GM23338 (cell line): ENCODE data around the gene ATAD1. TPM values are rescaled to one million over a fixed set of nuclear protein-coding genes. Genes with fewer than 3 reads are reported as not detected.

Source experiments
- ATAC-seq: fragments of 200-7000 bp; cut with Tn5 transposase; 3 replicates; pipeline ENCODE4 v1.9.1; 2020
- DNase-seq: peaks from one replicate; pipeline ENCODE4 v3.0.0-alpha.2; 2015; ENCODE audit warnings: low spot score
- H2AFZ ChIP-seq: fragments of 200-600 bp; sonication (generic); 2 replicates; pipeline ENCODE4 v1.8.0; 2016; ENCODE audit warnings: antibody characterized with exemption, mild to moderate bottlenecking, moderate library complexity
- H3F3A ChIP-seq: fragments of 200-600 bp; sonication (generic); replicated peaks from 2 replicates; pipeline ENCODE4 v1.8.0; 2017; ENCODE audit warnings: antibody characterized with exemption, mixed run types, low read depth
- H3K27ac ChIP-seq: fragments of 200-600 bp; sonication (generic); 2 replicates; pipeline ENCODE4 v1.6.1; 2016; ENCODE audit warnings: low read depth
- H3K27me3 ChIP-seq: fragments of 200-600 bp; sonication (generic); 2 replicates; pipeline ENCODE4 v1.8.0; 2016; ENCODE audit warnings: mild to moderate bottlenecking, mixed run types, moderate library complexity; ENCODE audit not compliant: insufficient read depth
- H3K36me3 ChIP-seq: fragments of 200-600 bp; sonication (generic); 2 replicates; pipeline ENCODE4 v1.8.0; 2016; ENCODE audit warnings: mild to moderate bottlenecking; ENCODE audit not compliant: insufficient read depth
- H3K4me1 ChIP-seq: fragments of 200-600 bp; sonication (generic); 2 replicates; pipeline ENCODE4 v1.8.0; 2016; ENCODE audit warnings: mild to moderate bottlenecking, moderate library complexity; ENCODE audit not compliant: insufficient read depth
- H3K4me2 ChIP-seq: fragments of 200-600 bp; sonication (generic); 2 replicates; pipeline ENCODE4 v1.7.1; 2017; ENCODE audit warnings: mixed run types
- H3K4me3 ChIP-seq: fragments of 200-600 bp; sonication (generic); 2 replicates; pipeline ENCODE4 v1.6.1; 2016; ENCODE audit warnings: mixed run types
- H3K79me2 ChIP-seq: fragments of 200-600 bp; sonication (generic); replicated peaks from 2 replicates; pipeline ENCODE4 v1.8.0; 2017; ENCODE audit warnings: mild to moderate bottlenecking; ENCODE audit not compliant: insufficient read depth
- H3K9me2 ChIP-seq: fragments of 200-600 bp; sonication (generic); 2 replicates; pipeline ENCODE4 v1.8.0; 2017; ENCODE audit not compliant: insufficient read depth
- H4K20me1 ChIP-seq: fragments of 200-600 bp; sonication (generic); replicated peaks from 2 replicates; pipeline ENCODE4 v1.8.0; 2017; ENCODE audit warnings: mild to moderate bottlenecking; ENCODE audit not compliant: insufficient read depth
- H3K27ac Mint-ChIP-seq: 2 replicates; pipeline ENCODE4 v1.8.0; 2020; ENCODE audit warnings: inconsistent platforms, mild to moderate bottlenecking, moderate library complexity, mixed read lengths
- H3K27me3 Mint-ChIP-seq: 3 replicates; pipeline ENCODE4 v1.8.0; 2022; ENCODE audit warnings: low read depth, mild to moderate bottlenecking, moderate library complexity, mixed read lengths, inconsistent platforms; ENCODE audit not compliant: insufficient read depth, poor library complexity
- H3K36me3 Mint-ChIP-seq: 3 replicates; pipeline ENCODE4 v1.8.0; 2021; ENCODE audit warnings: low read depth, mild to moderate bottlenecking, inconsistent platforms, moderate library complexity, mixed read lengths
- H3K4me1 Mint-ChIP-seq: 3 replicates; pipeline ENCODE4 v1.8.0; 2020; ENCODE audit warnings: mild to moderate bottlenecking, inconsistent platforms, mixed read lengths
- H3K4me3 Mint-ChIP-seq: 3 replicates; pipeline ENCODE4 v1.8.0; 2021; ENCODE audit warnings: moderate library complexity, mild to moderate bottlenecking, inconsistent platforms, mixed read lengths
- H3K9me3 Mint-ChIP-seq: 3 replicates; pipeline ENCODE4 v1.8.0; 2020; ENCODE audit warnings: moderate library complexity, mild to moderate bottlenecking, inconsistent platforms, mixed read lengths
- CREB1 ChIP-seq: fragments of 250-450 bp; sonication (Bioruptor Pico); IDR thresholded peaks from 2 replicates; pipeline ENCODE4 v1.5.0; 2020; ENCODE audit warnings: low read depth, mild to moderate bottlenecking, moderate library complexity
- EZH2 ChIP-seq: fragments of 200-600 bp; sonication (generic); IDR thresholded peaks from one replicate; pipeline ENCODE4 v1.8.0; 2017; ENCODE audit warnings: antibody characterized with exemption, mild to moderate bottlenecking, low read depth; ENCODE audit not compliant: unreplicated experiment
- STAT1 ChIP-seq: IDR thresholded peaks from one replicate; pipeline ENCODE4 v1.6.1; 2016; ENCODE audit warnings: antibody characterized with exemption; ENCODE audit not compliant: unreplicated experiment
- ZNF114 ChIP-seq: fragments of 250-450 bp; sonication (Bioruptor Pico); IDR thresholded peaks from 2 replicates; pipeline ENCODE4 v1.5.0; 2020; ENCODE audit warnings: mild to moderate bottlenecking, moderate library complexity
- polyA plus RNA-seq: library from polyadenylated mRNA; unstranded; fragments of >200 nt; fragmentation: Nextera tagmentation; extraction: Ambion mirVana; gene quantifications from 2 replicates; pipeline ENCODE4 v1.2.1, GENCODE V29; 2016
- total RNA-seq: library from RNA; depleted of rRNA; stranded (reverse); fragments of >200 nt; shearing (Covaris generic); gene quantifications from 2 replicates; pipeline ENCODE4 v1.2.3, GENCODE V29; 2014
- TF ChIP-seq, protein P1 (sequence below): IDR thresholded peaks from 2 replicates; pipeline ENCODE4 v1.6.1; 2016; ENCODE audit warnings: antibody characterized with exemption
- TF ChIP-seq, protein P2 (sequence below): IDR thresholded peaks from one replicate; pipeline ENCODE4 v1.6.1; 2018; ENCODE audit warnings: antibody characterized with exemption; ENCODE audit not compliant: unreplicated experiment
- TF ChIP-seq, protein P3 (sequence below): fragments of 250-450 bp; sonication (Bioruptor Pico); IDR thresholded peaks from 2 replicates; pipeline ENCODE4 v1.5.0; 2020; ENCODE audit warnings: mild to moderate bottlenecking, moderate library complexity
- TF ChIP-seq, protein P4 (sequence below), 2 experiments: fragments of 200-600 bp in 1 of 2; sonication (generic) in 1 of 2; conservative IDR thresholded peaks; 2 replicates each; pipeline versions ENCODE4 v1.5.1 to v1.6.1; 2016 to 2017; ENCODE audit warnings: antibody characterized with exemption in 2 of 2, low read depth in 2 of 2, mild to moderate bottlenecking in 2 of 2, moderate library complexity in 1 of 2

The ATAD1 gene
- total and polyA plus RNA-seq, 2 experiments from 2014 or later = 30.3 to 49.6 TPM

DNA sequence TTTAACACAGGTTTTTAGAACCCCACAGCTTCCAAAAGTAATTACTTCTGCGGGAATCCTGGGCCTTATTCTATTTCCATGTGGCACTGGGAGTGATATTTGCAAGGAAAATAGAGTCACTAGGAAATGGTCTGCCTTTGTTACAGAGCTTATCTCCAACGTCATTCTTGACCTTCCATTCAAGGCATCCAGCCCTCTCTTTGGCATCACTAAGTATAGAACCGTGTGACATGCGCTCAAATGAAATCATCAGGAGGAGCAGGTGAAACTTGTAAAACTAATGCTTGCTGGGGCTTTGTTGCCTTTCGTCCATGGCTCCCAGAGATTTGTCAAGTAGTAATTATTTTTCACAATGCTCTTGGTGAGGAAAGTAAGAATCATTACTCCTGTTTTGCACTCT is 84.9 kb downstream of the ATAD1 start (continued):
- TF ChIP-seq, protein P1, sequence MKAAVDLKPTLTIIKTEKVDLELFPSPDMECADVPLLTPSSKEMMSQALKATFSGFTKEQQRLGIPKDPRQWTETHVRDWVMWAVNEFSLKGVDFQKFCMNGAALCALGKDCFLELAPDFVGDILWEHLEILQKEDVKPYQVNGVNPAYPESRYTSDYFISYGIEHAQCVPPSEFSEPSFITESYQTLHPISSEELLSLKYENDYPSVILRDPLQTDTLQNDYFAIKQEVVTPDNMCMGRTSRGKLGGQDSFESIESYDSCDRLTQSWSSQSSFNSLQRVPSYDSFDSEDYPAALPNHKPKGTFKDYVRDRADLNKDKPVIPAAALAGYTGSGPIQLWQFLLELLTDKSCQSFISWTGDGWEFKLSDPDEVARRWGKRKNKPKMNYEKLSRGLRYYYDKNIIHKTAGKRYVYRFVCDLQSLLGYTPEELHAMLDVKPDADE = no peak

DNA sequence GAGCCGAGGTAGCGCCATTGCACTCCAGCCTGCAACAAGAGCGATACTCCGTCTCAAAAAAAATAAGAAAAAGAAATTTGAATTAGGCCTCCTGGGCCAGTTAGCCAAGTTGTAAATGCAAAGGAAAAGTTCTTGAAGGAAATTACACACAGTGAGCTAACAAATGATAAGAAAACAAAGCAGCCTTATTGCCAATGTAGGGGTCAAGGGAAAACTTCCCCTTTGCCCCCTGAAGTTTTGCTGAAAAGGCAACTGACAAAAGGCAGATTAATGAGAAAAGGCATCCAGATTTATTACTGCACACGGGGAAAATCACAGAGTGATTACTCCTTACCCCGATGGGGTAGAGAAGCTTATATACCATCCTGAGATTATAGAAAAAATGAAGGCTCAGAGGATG is 88.1 kb downstream of the ATAD1 start:
- Histone ChIP-seq H3K79me2 (no peaks in the 10 kb centered on the region), H3K4me3 (no peak overlapping the region), H3K27ac (no peak overlapping the region), H3K27me3 (no peaks in the 10 kb centered on the region), H3K4me1 (peaks cover 19% of the 10 kb centered on the region), H4K20me1 (no peaks in the 10 kb centered on the region), H3K4me2 (peak overlapping the region; percentile 21; the same call in 1 of the 2 replicates), H3K9me2 (peaks cover 10% of the 10 kb centered on the region), H3K36me3 (no peaks in the 10 kb centered on the region), H3F3A (peaks cover 4% of the 10 kb centered on the region; the same call in 1 of the 2 replicates), H2AFZ (no peak overlapping the region)
- no peak for DNase-seq
- Mint-ChIP-seq H3K4me1 (peaks cover 24% of the 10 kb centered on the region), H3K4me3 (no peak overlapping the region), H3K9me3 (no peaks in the 10 kb centered on the region; the same call in 1 of the 3 replicates), H3K27me3 (peaks cover 4% of the 10 kb centered on the region), H3K36me3 (peaks cover 7% of the 10 kb centered on the region; the same call in 1 of the 3 replicates), H3K27ac (0 out of 2 replicates have a peak overlapping the region, but pooled peaks have one; percentile 8)
- no peak for ATAC-seq
- TF ChIP-seq, protein P2, sequence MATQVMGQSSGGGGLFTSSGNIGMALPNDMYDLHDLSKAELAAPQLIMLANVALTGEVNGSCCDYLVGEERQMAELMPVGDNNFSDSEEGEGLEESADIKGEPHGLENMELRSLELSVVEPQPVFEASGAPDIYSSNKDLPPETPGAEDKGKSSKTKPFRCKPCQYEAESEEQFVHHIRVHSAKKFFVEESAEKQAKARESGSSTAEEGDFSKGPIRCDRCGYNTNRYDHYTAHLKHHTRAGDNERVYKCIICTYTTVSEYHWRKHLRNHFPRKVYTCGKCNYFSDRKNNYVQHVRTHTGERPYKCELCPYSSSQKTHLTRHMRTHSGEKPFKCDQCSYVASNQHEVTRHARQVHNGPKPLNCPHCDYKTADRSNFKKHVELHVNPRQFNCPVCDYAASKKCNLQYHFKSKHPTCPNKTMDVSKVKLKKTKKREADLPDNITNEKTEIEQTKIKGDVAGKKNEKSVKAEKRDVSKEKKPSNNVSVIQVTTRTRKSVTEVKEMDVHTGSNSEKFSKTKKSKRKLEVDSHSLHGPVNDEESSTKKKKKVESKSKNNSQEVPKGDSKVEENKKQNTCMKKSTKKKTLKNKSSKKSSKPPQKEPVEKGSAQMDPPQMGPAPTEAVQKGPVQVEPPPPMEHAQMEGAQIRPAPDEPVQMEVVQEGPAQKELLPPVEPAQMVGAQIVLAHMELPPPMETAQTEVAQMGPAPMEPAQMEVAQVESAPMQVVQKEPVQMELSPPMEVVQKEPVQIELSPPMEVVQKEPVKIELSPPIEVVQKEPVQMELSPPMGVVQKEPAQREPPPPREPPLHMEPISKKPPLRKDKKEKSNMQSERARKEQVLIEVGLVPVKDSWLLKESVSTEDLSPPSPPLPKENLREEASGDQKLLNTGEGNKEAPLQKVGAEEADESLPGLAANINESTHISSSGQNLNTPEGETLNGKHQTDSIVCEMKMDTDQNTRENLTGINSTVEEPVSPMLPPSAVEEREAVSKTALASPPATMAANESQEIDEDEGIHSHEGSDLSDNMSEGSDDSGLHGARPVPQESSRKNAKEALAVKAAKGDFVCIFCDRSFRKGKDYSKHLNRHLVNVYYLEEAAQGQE = no peak
- TF ChIP-seq STAT1 (no peak), CREB1 (CRISPR knock-in tag) (no peak), EZH2 (no peak), ZNF114 (no peak)
- TF ChIP-seq, protein P3, sequence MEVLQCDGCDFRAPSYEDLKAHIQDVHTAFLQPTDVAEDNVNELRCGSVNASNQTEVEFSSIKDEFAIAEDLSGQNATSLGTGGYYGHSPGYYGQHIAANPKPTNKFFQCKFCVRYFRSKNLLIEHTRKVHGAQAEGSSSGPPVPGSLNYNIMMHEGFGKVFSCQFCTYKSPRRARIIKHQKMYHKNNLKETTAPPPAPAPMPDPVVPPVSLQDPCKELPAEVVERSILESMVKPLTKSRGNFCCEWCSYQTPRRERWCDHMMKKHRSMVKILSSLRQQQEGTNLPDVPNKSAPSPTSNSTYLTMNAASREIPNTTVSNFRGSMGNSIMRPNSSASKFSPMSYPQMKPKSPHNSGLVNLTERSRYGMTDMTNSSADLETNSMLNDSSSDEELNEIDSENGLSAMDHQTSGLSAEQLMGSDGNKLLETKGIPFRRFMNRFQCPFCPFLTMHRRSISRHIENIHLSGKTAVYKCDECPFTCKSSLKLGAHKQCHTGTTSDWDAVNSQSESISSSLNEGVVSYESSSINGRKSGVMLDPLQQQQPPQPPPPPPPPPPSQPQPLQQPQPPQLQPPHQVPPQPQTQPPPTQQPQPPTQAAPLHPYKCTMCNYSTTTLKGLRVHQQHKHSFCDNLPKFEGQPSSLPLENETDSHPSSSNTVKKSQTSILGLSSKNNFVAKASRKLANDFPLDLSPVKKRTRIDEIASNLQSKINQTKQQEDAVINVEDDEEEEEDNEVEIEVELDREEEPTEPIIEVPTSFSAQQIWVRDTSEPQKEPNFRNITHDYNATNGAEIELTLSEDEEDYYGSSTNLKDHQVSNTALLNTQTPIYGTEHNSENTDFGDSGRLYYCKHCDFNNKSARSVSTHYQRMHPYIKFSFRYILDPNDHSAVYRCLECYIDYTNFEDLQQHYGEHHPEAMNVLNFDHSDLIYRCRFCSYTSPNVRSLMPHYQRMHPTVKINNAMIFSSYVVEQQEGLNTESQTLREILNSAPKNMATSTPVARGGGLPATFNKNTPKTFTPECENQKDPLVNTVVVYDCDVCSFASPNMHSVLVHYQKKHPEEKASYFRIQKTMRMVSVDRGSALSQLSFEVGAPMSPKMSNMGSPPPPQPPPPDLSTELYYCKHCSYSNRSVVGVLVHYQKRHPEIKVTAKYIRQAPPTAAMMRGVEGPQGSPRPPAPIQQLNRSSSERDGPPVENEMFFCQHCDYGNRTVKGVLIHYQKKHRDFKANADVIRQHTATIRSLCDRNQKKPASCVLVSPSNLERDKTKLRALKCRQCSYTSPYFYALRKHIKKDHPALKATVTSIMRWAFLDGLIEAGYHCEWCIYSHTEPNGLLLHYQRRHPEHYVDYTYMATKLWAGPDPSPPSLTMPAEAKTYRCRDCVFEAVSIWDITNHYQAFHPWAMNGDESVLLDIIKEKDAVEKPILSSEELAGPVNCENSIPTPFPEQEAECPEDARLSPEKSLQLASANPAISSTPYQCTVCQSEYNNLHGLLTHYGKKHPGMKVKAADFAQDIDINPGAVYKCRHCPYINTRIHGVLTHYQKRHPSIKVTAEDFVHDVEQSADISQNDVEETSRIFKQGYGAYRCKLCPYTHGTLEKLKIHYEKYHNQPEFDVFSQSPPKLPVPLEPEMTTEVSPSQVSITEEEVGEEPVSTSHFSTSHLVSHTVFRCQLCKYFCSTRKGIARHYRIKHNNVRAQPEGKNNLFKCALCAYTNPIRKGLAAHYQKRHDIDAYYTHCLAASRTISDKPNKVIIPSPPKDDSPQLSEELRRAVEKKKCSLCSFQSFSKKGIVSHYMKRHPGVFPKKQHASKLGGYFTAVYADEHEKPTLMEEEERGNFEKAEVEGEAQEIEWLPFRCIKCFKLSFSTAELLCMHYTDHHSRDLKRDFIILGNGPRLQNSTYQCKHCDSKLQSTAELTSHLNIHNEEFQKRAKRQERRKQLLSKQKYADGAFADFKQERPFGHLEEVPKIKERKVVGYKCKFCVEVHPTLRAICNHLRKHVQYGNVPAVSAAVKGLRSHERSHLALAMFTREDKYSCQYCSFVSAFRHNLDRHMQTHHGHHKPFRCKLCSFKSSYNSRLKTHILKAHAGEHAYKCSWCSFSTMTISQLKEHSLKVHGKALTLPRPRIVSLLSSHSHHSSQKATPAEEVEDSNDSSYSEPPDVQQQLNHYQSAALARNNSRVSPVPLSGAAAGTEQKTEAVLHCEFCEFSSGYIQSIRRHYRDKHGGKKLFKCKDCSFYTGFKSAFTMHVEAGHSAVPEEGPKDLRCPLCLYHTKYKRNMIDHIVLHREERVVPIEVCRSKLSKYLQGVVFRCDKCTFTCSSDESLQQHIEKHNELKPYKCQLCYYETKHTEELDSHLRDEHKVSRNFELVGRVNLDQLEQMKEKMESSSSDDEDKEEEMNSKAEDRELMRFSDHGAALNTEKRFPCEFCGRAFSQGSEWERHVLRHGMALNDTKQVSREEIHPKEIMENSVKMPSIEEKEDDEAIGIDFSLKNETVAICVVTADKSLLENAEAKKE (CRISPR knock-in tag) = no peak
- TF ChIP-seq, protein P1 = no peak
- TF ChIP-seq, protein P4, sequence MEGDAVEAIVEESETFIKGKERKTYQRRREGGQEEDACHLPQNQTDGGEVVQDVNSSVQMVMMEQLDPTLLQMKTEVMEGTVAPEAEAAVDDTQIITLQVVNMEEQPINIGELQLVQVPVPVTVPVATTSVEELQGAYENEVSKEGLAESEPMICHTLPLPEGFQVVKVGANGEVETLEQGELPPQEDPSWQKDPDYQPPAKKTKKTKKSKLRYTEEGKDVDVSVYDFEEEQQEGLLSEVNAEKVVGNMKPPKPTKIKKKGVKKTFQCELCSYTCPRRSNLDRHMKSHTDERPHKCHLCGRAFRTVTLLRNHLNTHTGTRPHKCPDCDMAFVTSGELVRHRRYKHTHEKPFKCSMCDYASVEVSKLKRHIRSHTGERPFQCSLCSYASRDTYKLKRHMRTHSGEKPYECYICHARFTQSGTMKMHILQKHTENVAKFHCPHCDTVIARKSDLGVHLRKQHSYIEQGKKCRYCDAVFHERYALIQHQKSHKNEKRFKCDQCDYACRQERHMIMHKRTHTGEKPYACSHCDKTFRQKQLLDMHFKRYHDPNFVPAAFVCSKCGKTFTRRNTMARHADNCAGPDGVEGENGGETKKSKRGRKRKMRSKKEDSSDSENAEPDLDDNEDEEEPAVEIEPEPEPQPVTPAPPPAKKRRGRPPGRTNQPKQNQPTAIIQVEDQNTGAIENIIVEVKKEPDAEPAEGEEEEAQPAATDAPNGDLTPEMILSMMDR (conservative IDR thresholded peaks at IDR 0.05; ENCODE audit: low read depth in 2 of 2) = no peak
